Activated CD4-positive, CD25-positive, alpha-beta regulatory T cell (primary cell): ENCODE measurements around the gene DDX18.

Source experiments
- DNase-seq, 4 experiments: peaks; one replicate each; lab custom pipeline; 2025; lab: John Stamatoyannopoulos, UW

DDX18 gene

DNA sequence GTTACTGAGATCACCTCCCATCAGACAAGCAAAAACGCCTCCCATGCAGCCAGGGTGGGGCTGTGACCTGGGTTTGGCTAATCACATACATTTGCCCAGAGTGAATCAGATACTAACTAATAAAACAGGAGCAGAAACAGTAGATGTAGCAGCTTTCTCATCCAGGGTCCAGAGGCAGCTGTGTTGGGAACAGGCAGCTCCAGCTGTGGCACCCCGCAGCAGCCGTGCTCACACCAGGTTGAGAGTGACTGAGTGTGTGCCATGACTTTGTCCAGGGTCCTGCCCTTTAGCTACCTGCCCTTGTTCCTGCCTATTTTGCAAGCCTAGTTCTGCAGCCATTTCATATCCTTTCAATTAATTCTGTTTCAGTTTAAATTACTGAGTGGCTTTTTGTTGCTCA, 20.5 kb downstream of the DDX18 start:
- DNase-seq, result no peak

- peak; percentile 6 to 28 (median 8) for DNase-seq
Observed at GRCh38 chr2:117835990-117836760, 21.7 kb downstream of the DDX18 start.

- no peak for DNase-seq
Observed at GRCh38 chr2:117845304-117845703, 30.8 kb downstream of the DDX18 start.

GRCh38 chr2:117850015-117850414, 35.5 kb downstream of the DDX18 start:
- DNase-seq, result no peak

DNA sequence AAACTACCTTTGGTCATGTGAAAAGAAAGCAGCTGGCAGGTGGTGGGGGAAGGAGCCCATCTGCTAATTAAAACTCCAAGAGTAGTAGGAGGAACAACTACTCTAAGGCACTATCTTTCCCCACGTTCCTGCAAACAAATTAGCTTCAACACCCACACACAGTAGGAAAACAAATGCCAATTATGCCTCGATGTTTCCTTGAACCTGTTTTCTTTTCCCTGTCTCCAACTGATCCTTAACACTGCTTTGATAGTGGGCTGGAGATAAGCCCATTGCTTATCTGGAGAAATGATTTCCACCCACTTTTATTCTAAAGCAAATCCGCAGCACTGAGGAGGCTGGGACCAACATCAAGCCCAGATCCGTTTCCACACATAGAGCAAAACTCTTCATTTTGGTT, 36.0 kb downstream of the DDX18 start:
- DNase-seq, result no peak

DNA sequence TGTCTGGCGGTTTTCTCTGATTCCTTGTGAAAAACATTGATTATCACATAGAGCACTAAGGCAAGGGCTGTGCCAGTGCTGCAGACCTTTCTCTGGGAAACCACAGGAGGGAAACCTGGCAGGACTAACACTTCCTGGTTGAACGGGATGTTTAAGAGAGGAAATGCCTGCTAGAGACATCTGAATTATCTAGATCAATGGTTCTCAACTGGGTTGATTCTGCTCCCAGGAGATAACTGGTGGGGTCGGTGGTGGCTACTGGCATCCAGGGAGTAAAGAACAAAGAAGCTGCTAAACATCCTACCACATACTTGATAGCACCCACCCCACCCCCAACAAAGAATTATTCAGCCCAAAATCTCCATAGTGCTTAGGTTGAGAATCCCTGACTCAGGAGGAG, 37.5 kb downstream of the DDX18 start:
- no peak for DNase-seq

DNA sequence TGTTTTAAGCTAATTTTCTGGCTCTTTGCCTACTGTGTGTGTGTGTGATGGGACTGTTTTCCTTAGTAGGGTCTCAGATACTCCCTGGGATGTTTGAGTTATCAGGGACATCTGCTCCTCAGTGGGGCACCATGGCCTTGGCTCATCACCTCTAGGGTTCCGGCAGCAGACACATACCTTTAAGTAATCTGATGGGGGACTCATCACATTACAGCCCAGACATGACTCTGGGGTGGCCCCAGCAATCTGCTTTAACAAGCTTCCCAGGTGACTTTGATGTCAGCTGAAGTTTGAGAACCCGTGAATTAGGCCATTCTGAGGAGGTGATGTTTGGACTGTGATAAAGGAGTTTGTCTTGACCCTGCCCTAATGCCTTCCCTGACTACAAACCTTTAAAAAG, 38.8 kb downstream of the DDX18 start:
- DNase-seq, result no peak

DNA sequence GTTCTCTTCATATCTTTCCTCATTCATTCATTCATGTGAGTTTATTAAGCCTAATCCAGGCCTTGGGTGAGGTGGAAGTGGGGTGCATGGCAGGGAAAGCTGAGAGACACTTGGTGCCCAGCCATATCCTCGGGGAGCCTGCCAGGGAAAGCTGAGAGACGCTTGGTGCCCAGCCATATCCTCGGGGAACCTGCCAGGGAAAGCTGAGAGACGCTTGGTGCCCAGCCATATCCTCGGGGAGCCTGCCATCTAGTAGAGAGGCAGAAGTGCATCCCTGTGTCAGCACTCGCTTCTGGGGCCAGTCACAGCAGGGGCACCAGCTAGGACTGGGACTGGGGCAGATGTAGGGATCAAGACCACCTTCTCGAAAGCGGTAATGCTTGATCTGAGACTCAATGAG, 39.4 kb downstream of the DDX18 start:
- DNase-seq, result no peak

DNA sequence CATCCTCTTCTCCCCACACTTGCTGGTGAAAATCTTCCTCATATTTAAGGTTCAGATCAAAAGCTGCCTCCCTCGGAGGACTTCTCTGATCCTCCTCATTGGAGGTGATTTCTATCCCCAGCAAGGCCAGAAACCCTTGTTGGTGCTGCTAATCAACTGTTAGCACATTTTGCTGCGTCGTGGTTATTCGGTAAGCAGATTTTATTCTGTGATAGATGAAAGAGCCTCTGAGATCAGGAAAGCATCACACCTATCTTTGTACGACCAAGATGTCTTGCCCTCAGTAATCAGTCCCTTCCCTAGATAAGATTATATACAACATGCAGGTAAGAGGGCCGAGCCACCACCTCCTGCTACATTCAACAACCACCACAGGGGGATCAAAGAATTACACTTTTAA, 40.1 kb downstream of the DDX18 start:
- no peak for DNase-seq

DNA sequence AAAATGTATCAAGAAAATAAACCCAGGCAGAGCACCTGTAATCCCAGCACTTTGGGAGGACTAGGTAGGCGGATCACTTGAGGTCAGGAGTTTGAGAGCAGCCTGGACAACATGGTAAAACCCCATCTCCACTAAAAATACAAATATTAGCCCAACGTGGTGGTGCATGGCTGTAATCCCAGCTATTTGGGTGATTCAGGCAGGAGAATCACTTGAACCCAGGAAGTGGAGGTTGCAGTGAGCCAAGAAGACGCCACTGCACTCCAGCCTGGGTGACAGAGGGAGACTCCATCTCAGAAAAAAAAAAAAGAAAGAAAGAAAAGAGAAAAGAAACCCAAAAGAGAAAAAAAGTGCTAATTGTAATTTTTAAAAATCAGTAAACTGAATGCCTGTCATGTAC, 41.4 kb downstream of the DDX18 start:
- DNase-seq, result no peak

- DNase-seq, result no peak
Observed at GRCh38 chr2:117856415-117857210, 42.1 kb downstream of the DDX18 start.

GRCh38 chr2:117858336-117858735, 43.8 kb downstream of the DDX18 start:
- DNase-seq, result no peak

GRCh38 chr2:117858892-117859531, 44.5 kb downstream of the DDX18 start:
- DNase-seq, result no peak

GRCh38 chr2:117859532-117859911, 45.0 kb downstream of the DDX18 start:
- DNase-seq, result no peak

GRCh38 chr2:117859924-117860647, 45.6 kb downstream of the DDX18 start:
- DNase-seq, result no peak

DNA sequence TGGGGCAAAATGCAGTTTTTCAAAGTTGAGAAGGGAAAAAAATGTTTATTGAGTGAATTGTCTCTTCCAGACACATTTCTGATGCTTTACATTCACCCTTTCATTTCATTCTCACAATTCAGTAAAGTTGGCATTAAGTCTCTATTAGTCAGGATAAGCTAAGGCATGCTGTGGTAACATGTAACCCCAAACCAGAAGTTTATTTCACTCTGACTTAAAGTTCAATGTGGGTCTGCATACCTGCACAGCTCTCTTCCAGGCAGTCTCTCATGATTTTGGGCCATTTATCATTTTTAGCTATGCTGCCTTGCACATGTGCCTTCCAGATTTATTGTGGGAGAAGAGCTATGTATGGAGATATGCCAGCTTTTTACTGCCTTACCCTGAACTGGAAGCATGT, 48.0 kb downstream of the DDX18 start:
- no peak for DNase-seq

DNA sequence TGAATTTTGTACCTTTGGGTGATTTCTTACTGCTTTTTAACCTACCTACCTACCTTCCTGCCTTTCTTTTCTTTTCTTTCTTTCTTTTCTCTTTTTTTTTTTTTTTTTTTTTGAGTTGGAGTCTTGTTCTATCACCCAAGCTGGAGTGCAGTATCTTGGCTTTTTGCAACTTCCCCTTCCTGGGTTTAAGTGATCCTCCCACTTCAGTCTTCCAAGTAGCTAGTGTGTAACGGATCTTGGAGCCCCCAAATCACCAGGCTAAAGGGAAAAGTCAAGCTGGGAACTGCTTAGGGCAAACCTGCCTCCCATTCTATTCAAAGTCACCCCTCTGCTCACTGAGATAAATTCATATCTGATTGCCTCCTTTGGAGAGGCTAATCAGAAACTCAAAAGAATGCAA, 61.3 kb downstream of the DDX18 start:
- DNase-seq, result no peak

GRCh38 chr2:117879003-117879402, 64.5 kb downstream of the DDX18 start:
- no peak for DNase-seq
